ENCODE measurements around the gene ANKS1A. TPM values are rescaled to one million over a fixed set of nuclear protein-coding genes. Genes with fewer than 3 reads are reported as not detected.
"Not testable (repeated sequence)": the region's sequence is repeated elsewhere in the genome, so short reads cannot be mapped to it uniquely, and the experiment has no call there.

The ANKS1A gene
- total RNA-seq, 1 donor from 2014 or later = 76.9 TPM

GRCh38 chr6:34993213-34993612, 104.2 kb downstream of the ANKS1A start:
- TF ChIP-seq CTCF (IDR thresholded peaks at IDR 0.05; ENCODE audit: partially characterized antibody, unreplicated experiment) = no peak
- H3K4me1 Mint-ChIP-seq (ENCODE audit: low read depth, unreplicated experiment) = peaks cover 23% of the 10 kb centered on the region
- no peak overlapping the region for H3K4me3 Mint-ChIP-seq (ENCODE audit: unreplicated experiment)
- H3K36me3 Mint-ChIP-seq (ENCODE audit: unreplicated experiment) = peaks cover 5% of the 10 kb centered on the region
- H3K27ac Mint-ChIP-seq (ENCODE audit: unreplicated experiment) = no peak overlapping the region
- H3K27me3 Mint-ChIP-seq (ENCODE audit: unreplicated experiment) = no peaks in the 10 kb centered on the region
- no peaks in the 10 kb centered on the region for H3K9me3 Mint-ChIP-seq (ENCODE audit: unreplicated experiment)
- no peak for DNase-seq

- H3K27me3 Mint-ChIP-seq (ENCODE audit: unreplicated experiment) = peaks cover 2% of the 10 kb centered on the region
- TF ChIP-seq CTCF (IDR thresholded peaks at IDR 0.05; ENCODE audit: partially characterized antibody, unreplicated experiment) = no peak
- no peak for DNase-seq
- H3K9me3 Mint-ChIP-seq (ENCODE audit: unreplicated experiment) = peaks cover 3% of the 10 kb centered on the region
- H3K4me1 Mint-ChIP-seq (ENCODE audit: low read depth, unreplicated experiment) = peaks cover 14% of the 10 kb centered on the region
- H3K27ac Mint-ChIP-seq (ENCODE audit: unreplicated experiment) = no peak overlapping the region
- peaks cover 10% of the 10 kb centered on the region for H3K36me3 Mint-ChIP-seq (ENCODE audit: unreplicated experiment)
- H3K4me3 Mint-ChIP-seq (ENCODE audit: unreplicated experiment) = no peak overlapping the region
Measured at GRCh38 chr6:34994693-34995092, 105.6 kb downstream of the ANKS1A start.

- not testable (repeated sequence) for H3K9me3 Mint-ChIP-seq (ENCODE audit: unreplicated experiment); H3K27me3 Mint-ChIP-seq (ENCODE audit: unreplicated experiment); H3K4me3 Mint-ChIP-seq (ENCODE audit: unreplicated experiment); DNase-seq; H3K27ac Mint-ChIP-seq (ENCODE audit: unreplicated experiment); H3K36me3 Mint-ChIP-seq (ENCODE audit: unreplicated experiment); H3K4me1 Mint-ChIP-seq (ENCODE audit: low read depth, unreplicated experiment)
Measured at GRCh38 chr6:34998417-34998816, 109.4 kb downstream of the ANKS1A start.

- H3K27ac Mint-ChIP-seq (ENCODE audit: unreplicated experiment); H3K36me3 Mint-ChIP-seq (ENCODE audit: unreplicated experiment); DNase-seq; H3K27me3 Mint-ChIP-seq (ENCODE audit: unreplicated experiment); H3K4me3 Mint-ChIP-seq (ENCODE audit: unreplicated experiment); H3K4me1 Mint-ChIP-seq (ENCODE audit: low read depth, unreplicated experiment); H3K9me3 Mint-ChIP-seq (ENCODE audit: unreplicated experiment): not testable (repeated sequence)
Measured at GRCh38 chr6:34999153-34999552, 110.1 kb downstream of the ANKS1A start.

- not testable (repeated sequence) for DNase-seq; H3K9me3 Mint-ChIP-seq (ENCODE audit: unreplicated experiment); H3K27me3 Mint-ChIP-seq (ENCODE audit: unreplicated experiment); H3K4me1 Mint-ChIP-seq (ENCODE audit: low read depth, unreplicated experiment); H3K4me3 Mint-ChIP-seq (ENCODE audit: unreplicated experiment); H3K36me3 Mint-ChIP-seq (ENCODE audit: unreplicated experiment)
- peak overlapping the region; percentile 88 for H3K27ac Mint-ChIP-seq (ENCODE audit: unreplicated experiment)
Measured at GRCh38 chr6:34999962-35000361, 110.9 kb downstream of the ANKS1A start.

- not testable (repeated sequence) for DNase-seq; H3K27me3 Mint-ChIP-seq (ENCODE audit: unreplicated experiment); H3K4me3 Mint-ChIP-seq (ENCODE audit: unreplicated experiment); H3K36me3 Mint-ChIP-seq (ENCODE audit: unreplicated experiment); H3K27ac Mint-ChIP-seq (ENCODE audit: unreplicated experiment); H3K9me3 Mint-ChIP-seq (ENCODE audit: unreplicated experiment); H3K4me1 Mint-ChIP-seq (ENCODE audit: low read depth, unreplicated experiment)
Measured at GRCh38 chr6:35001349-35001748, 112.3 kb downstream of the ANKS1A start.

- H3K27ac Mint-ChIP-seq (ENCODE audit: unreplicated experiment) = peak overlapping the region; percentile 70
- not testable (repeated sequence) for H3K4me3 Mint-ChIP-seq (ENCODE audit: unreplicated experiment); H3K9me3 Mint-ChIP-seq (ENCODE audit: unreplicated experiment); DNase-seq; H3K4me1 Mint-ChIP-seq (ENCODE audit: low read depth, unreplicated experiment); H3K36me3 Mint-ChIP-seq (ENCODE audit: unreplicated experiment); H3K27me3 Mint-ChIP-seq (ENCODE audit: unreplicated experiment)
Measured at GRCh38 chr6:35003886-35004530, 115.0 kb downstream of the ANKS1A start.
